OCI-LY7 (cell line): ENCODE data around the gene TGM2. TPM values are rescaled to one million over a fixed set of nuclear protein-coding genes. Genes with fewer than 3 reads are reported as not detected.

ENCODE experiments used
- BruUV-seq: library from RNA; stranded (reverse); fragments of 400-500 nt; replicated peaks from 2 replicates; lab custom pipeline; 2021; lab: Mats Ljungman, UMichigan
- CTCF ChIA-PET: fragments of 300-600 bp; sonication (Branson Sonifier 250); formaldehyde crosslinking; loops from one replicate; lab custom pipeline; 2022; ENCODE audit warnings: antibody characterized with exemption; ENCODE audit not compliant: unreplicated experiment; lab: Charles Lee
- POLR2A ChIA-PET: fragments of 300-600 bp; sonication (Branson Sonifier 250); formaldehyde crosslinking; loops from one replicate; lab custom pipeline; 2022; ENCODE audit warnings: antibody characterized with exemption; lab: Charles Lee
- DNase-seq: peaks from one replicate; pipeline ENCODE4 v3.0.0-alpha.2; 2015; ENCODE audit warnings: low spot score
- H2AFZ ChIP-seq: fragments of 200-600 bp; sonication (generic), shearing (Covaris generic); 2 replicates; pipeline ENCODE4 v1.6.1; 2014; ENCODE audit warnings: mild to moderate bottlenecking, antibody characterized with exemption, low read length, moderate library complexity
- H3K27ac ChIP-seq: fragments of 200-600 bp; sonication (generic); 2 replicates; pipeline ENCODE4 v1.5.1; 2014; ENCODE audit warnings: mixed run types, low read depth, mild to moderate bottlenecking, moderate library complexity, low read length, inconsistent platforms; ENCODE audit not compliant: poor library complexity, severe bottlenecking
- H3K36me3 ChIP-seq: fragments of 200-600 bp; sonication (generic); 2 replicates; pipeline ENCODE4 v1.6.1; 2014; ENCODE audit warnings: mild to moderate bottlenecking, antibody characterized with exemption, low read length, moderate library complexity, mixed read lengths; ENCODE audit not compliant: insufficient read depth
- H3K4me1 ChIP-seq: fragments of 200-600 bp; sonication (generic); 2 replicates; pipeline ENCODE4 v1.5.1; 2014; ENCODE audit warnings: mild to moderate bottlenecking, low read length; ENCODE audit not compliant: insufficient read depth, poor library complexity, severe bottlenecking
- H3K4me2 ChIP-seq: fragments of 200-600 bp; sonication (generic); 2 replicates; pipeline ENCODE4 v1.6.1; 2014; ENCODE audit warnings: mild to moderate bottlenecking, low read length
- H3K4me3 ChIP-seq: fragments of 200-600 bp; sonication (generic); 2 replicates; pipeline ENCODE4 v1.5.1; 2014; ENCODE audit warnings: mild to moderate bottlenecking, low read depth, low read length; ENCODE audit not compliant: poor library complexity, severe bottlenecking
- H3K79me2 ChIP-seq: fragments of 200-600 bp; sonication (generic); 2 replicates; pipeline ENCODE4 v1.6.1; 2016; ENCODE audit warnings: low read depth, mild to moderate bottlenecking, low read length, moderate library complexity, mixed read lengths; ENCODE audit not compliant: insufficient read depth
- H3K9me2 ChIP-seq: fragments of 200-600 bp; sonication (generic); 2 replicates; pipeline ENCODE4 v1.6.1; 2016; ENCODE audit warnings: mild to moderate bottlenecking, low read length, mixed read lengths; ENCODE audit not compliant: insufficient read depth
- H3K9me3 ChIP-seq: fragments of 200-600 bp; sonication (generic); 2 replicates; pipeline ENCODE4 v1.6.1; 2014; ENCODE audit warnings: mild to moderate bottlenecking, mixed run types, low read length, mixed read lengths
- H4K20me1 ChIP-seq: fragments of 200-600 bp; sonication (generic); 2 replicates; pipeline ENCODE4 v1.6.1; 2014; ENCODE audit warnings: mild to moderate bottlenecking, antibody characterized with exemption, low read length, moderate library complexity, mixed read lengths; ENCODE audit not compliant: insufficient read depth
- EZH2phosphoT487 ChIP-seq: fragments of 200-600 bp; sonication (generic); IDR thresholded peaks from 2 replicates; pipeline ENCODE4 v1.6.1; 2018; ENCODE audit warnings: low read depth, borderline replicate concordance, mild to moderate bottlenecking, mixed run types, antibody characterized with exemption, low read length, moderate library complexity, mixed read lengths
- intact Hi-C: fragments of 100-400 bp; cut with micrococcal nuclease; formaldehyde crosslinking; loops from one replicate; pipeline ENCODE4 v1.10.0; 2022; ENCODE audit not compliant: unreplicated experiment
- total RNA-seq, 2 experiments: library from RNA; depleted of rRNA in 1 of 2; stranded (reverse); fragments of >200 nt in 1 of 2; shearing (Covaris generic) in 1 of 2; gene quantifications; 2 replicates each; pipeline ENCODE4 v1.2.3, GENCODE V29; 2014 to 2022
- TF ChIP-seq, protein P1 (sequence below): fragments of 200-600 bp; sonication (generic); conservative IDR thresholded peaks from 2 replicates; pipeline ENCODE4 v1.5.1; 2014; ENCODE audit warnings: mild to moderate bottlenecking, antibody characterized with exemption, low read length, moderate library complexity, mixed read lengths

TGM2 gene
- total RNA-seq, 2 experiments from 2014 or later: not detected

DNA sequence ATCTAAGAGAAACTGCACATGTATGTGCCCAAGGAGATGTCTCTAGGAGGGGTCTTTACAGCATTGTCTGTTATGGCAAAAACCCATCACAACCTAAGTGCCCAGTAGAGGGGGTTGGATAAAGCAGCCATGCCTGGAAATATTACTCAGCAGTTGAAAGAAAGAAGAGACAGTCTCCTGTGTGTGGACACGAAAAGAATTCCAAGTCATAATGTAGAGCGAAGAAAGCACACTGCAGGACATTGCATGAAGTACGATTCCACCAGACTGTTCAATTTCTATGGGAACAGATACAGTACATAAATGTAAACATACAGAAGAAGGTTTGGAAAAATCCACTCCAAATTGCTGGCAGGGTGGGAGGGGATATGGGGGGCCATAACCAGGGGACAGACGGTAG lies 7.3 kb upstream of the TGM2 start:
- DNase-seq: no peak
- H3K27ac ChIP-seq: no peak overlapping the region
- H3K4me2 ChIP-seq: no peak overlapping the region
- no peaks in the 10 kb centered on the region for H3K4me1 ChIP-seq
- ChIA-PET CTCF (no interaction called here), POLR2A (no interaction called here)
- BruUV-seq: no TSS peak
- no peaks in the 10 kb centered on the region for H3K9me2 ChIP-seq
- no peak overlapping the region for H2AFZ ChIP-seq
- no peaks in the 10 kb centered on the region for H4K20me1 ChIP-seq
- TF ChIP-seq EZH2phosphoT487: no peak
- TF ChIP-seq, protein P1, sequence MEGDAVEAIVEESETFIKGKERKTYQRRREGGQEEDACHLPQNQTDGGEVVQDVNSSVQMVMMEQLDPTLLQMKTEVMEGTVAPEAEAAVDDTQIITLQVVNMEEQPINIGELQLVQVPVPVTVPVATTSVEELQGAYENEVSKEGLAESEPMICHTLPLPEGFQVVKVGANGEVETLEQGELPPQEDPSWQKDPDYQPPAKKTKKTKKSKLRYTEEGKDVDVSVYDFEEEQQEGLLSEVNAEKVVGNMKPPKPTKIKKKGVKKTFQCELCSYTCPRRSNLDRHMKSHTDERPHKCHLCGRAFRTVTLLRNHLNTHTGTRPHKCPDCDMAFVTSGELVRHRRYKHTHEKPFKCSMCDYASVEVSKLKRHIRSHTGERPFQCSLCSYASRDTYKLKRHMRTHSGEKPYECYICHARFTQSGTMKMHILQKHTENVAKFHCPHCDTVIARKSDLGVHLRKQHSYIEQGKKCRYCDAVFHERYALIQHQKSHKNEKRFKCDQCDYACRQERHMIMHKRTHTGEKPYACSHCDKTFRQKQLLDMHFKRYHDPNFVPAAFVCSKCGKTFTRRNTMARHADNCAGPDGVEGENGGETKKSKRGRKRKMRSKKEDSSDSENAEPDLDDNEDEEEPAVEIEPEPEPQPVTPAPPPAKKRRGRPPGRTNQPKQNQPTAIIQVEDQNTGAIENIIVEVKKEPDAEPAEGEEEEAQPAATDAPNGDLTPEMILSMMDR: 0 out of 2 replicates have a peak, but pooled peaks have one; percentile 24
- H3K4me3 ChIP-seq: no peak overlapping the region
- no peaks in the 10 kb centered on the region for H3K36me3 ChIP-seq
- no peaks in the 10 kb centered on the region for H3K79me2 ChIP-seq
- intact Hi-C loops: no loop called here
- H3K9me3 ChIP-seq: no peaks in the 10 kb centered on the region

DNA sequence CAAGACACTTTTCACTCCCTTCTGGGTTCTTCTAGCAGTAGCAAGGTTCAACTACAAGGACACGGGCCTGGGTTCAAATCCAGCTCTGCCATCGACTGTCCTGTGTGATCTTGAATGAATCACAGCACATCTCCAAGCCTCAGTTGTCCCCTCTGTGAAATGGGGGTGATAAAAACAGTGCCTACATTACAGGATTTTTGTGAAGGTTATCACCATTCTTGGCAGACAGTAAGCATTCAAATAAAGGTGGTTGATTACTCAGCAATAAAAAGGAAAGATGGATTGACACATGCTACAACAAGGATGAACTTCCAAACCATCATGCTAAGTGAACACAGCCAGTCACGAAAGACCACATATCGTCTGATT lies 6.6 kb upstream of the TGM2 start:
- no peak for DNase-seq
- no TSS peak for BruUV-seq
- H3K36me3 ChIP-seq: no peaks in the 10 kb centered on the region
- no peak overlapping the region for H3K4me2 ChIP-seq
- ChIA-PET CTCF (no interaction called here), POLR2A (no interaction called here)
- no peaks in the 10 kb centered on the region for H3K79me2 ChIP-seq
- no peaks in the 10 kb centered on the region for H3K4me1 ChIP-seq
- no peak overlapping the region for H2AFZ ChIP-seq
- no peaks in the 10 kb centered on the region for H3K9me2 ChIP-seq
- intact Hi-C loops: no loop called here
- no peaks in the 10 kb centered on the region for H3K9me3 ChIP-seq
- H4K20me1 ChIP-seq: no peaks in the 10 kb centered on the region
- no peak overlapping the region for H3K4me3 ChIP-seq
- H3K27ac ChIP-seq: no peak overlapping the region
- TF ChIP-seq, protein P1: no peak
- TF ChIP-seq EZH2phosphoT487: no peak

- DNase-seq: no peak
- intact Hi-C loops: no loop called here
- no peaks in the 10 kb centered on the region for H3K9me2 ChIP-seq
- H3K27ac ChIP-seq: no peak overlapping the region
- no peaks in the 10 kb centered on the region for H4K20me1 ChIP-seq
- no peaks in the 10 kb centered on the region for H3K79me2 ChIP-seq
- POLR2A ChIA-PET: no interaction called here
- H3K4me2 ChIP-seq: no peak overlapping the region
- TF ChIP-seq, protein P1: no peak
- no peak for TF ChIP-seq EZH2phosphoT487
- no peaks in the 10 kb centered on the region for H3K9me3 ChIP-seq
- CTCF ChIA-PET: no interaction called here
- no peaks in the 10 kb centered on the region for H3K36me3 ChIP-seq
- H3K4me3 ChIP-seq: no peak overlapping the region
- no TSS peak for BruUV-seq
- H2AFZ ChIP-seq: no peak overlapping the region
- H3K4me1 ChIP-seq: no peaks in the 10 kb centered on the region
These were observed 6.0 kb upstream of the TGM2 start for GRCh38 chr20:38170826-38171674.
